H9 (cell line): ENCODE measurements around the gene HS3ST2. TPM values are rescaled to one million over a fixed set of nuclear protein-coding genes. Genes with fewer than 3 reads are reported as not detected.

Source experiments
- DNase-seq: peaks from one replicate; pipeline ENCODE4 v3.0.0-alpha.2; 2017
- H2AFZ ChIP-seq: one replicate; pipeline ENCODE4 v1.6.1; 2013; ENCODE audit warnings: mild to moderate bottlenecking, low read length, control low read depth, moderate library complexity
- H2AK5ac ChIP-seq: 2 replicates; pipeline ENCODE4 v1.6.1; 2013; ENCODE audit warnings: low read length, control low read depth, mixed read lengths; ENCODE audit not compliant: insufficient read length
- H2BK120ac ChIP-seq: one replicate; pipeline ENCODE4 v1.6.1; 2013; ENCODE audit warnings: low read depth, mild to moderate bottlenecking, low read length, control low read depth, inconsistent platforms; ENCODE audit not compliant: poor library complexity, severe bottlenecking
- H2BK12ac ChIP-seq: 2 replicates; pipeline ENCODE4 v1.6.1; 2013; ENCODE audit warnings: low read length, control low read depth, mixed read lengths, low read depth; ENCODE audit not compliant: insufficient read length
- H2BK15ac ChIP-seq: 2 replicates; pipeline ENCODE4 v1.6.1; 2013; ENCODE audit warnings: low read depth, low read length, control low read depth
- H2BK20ac ChIP-seq: one replicate; pipeline ENCODE4 v1.6.1; 2013; ENCODE audit warnings: low read depth, mild to moderate bottlenecking, low read length, control low read depth, inconsistent platforms; ENCODE audit not compliant: poor library complexity, severe bottlenecking
- H2BK5ac ChIP-seq: 2 replicates; pipeline ENCODE4 v1.6.1; 2013; ENCODE audit warnings: low read length, control low read depth, mixed read lengths; ENCODE audit not compliant: insufficient read length
- H3K14ac ChIP-seq: 2 replicates; pipeline ENCODE4 v1.6.1; 2013; ENCODE audit warnings: low read length, control low read depth; ENCODE audit not compliant: insufficient read depth
- H3K18ac ChIP-seq: 2 replicates; pipeline ENCODE4 v1.6.1; 2013; ENCODE audit warnings: low read depth, mild to moderate bottlenecking, mixed read lengths, low read length, control low read depth; ENCODE audit not compliant: insufficient read length
- H3K23ac ChIP-seq: 2 replicates; pipeline ENCODE4 v1.6.1; 2013; ENCODE audit warnings: low read length, control low read depth, mixed read lengths, low read depth; ENCODE audit not compliant: insufficient read length
- H3K23me2 ChIP-seq: 2 replicates; pipeline ENCODE4 v1.6.1; 2013; ENCODE audit warnings: low read depth, mild to moderate bottlenecking, mixed read lengths, low read length, control low read depth; ENCODE audit not compliant: insufficient read length, poor library complexity, severe bottlenecking
- H3K27ac ChIP-seq: 2 replicates; pipeline ENCODE4 v1.5.1; 2013; ENCODE audit warnings: low read length, control low read depth, mixed read lengths, low read depth; ENCODE audit not compliant: insufficient read length
- H3K27me3 ChIP-seq: 2 replicates; pipeline ENCODE4 v1.6.1; 2013; ENCODE audit warnings: low read length, control low read depth, inconsistent platforms; ENCODE audit not compliant: insufficient read depth
- H3K4ac ChIP-seq: 2 replicates; pipeline ENCODE4 v1.6.1; 2013; ENCODE audit warnings: low read depth, mild to moderate bottlenecking, control low read depth, inconsistent platforms, low read length, moderate library complexity
- H3K4me1 ChIP-seq: 2 replicates; pipeline ENCODE4 v1.6.1; 2013; ENCODE audit warnings: low read length, control low read depth, inconsistent platforms; ENCODE audit not compliant: insufficient read depth
- H3K4me2 ChIP-seq: 2 replicates; pipeline ENCODE4 v1.6.1; 2013; ENCODE audit warnings: low read length, control low read depth, mixed read lengths; ENCODE audit not compliant: insufficient read length, insufficient read depth
- H3K56ac ChIP-seq: 2 replicates; pipeline ENCODE4 v1.6.1; 2013; ENCODE audit warnings: low read depth, mild to moderate bottlenecking, mixed read lengths, low read length, control low read depth; ENCODE audit not compliant: insufficient read length
- H3K79me1 ChIP-seq: 2 replicates; pipeline ENCODE4 v1.6.1; 2013; ENCODE audit warnings: low read depth, mild to moderate bottlenecking, moderate library complexity, low read length, control low read depth, inconsistent platforms; ENCODE audit not compliant: insufficient read depth, poor library complexity, severe bottlenecking
- H3K79me2 ChIP-seq: 2 replicates; pipeline ENCODE4 v1.6.1; 2013; ENCODE audit warnings: low read length, control low read depth, inconsistent platforms; ENCODE audit not compliant: insufficient read depth
- H3K9ac ChIP-seq: 2 replicates; pipeline ENCODE4 v1.6.1; 2013; ENCODE audit warnings: low read length, control low read depth, mixed read lengths; ENCODE audit not compliant: insufficient read length; ENCODE audit errors: extremely low read depth
- H3K9me3 ChIP-seq: one replicate; pipeline ENCODE4 v1.6.1; 2013; ENCODE audit warnings: low read depth, low read length, inconsistent platforms; ENCODE audit not compliant: control insufficient read depth
- H3T11ph ChIP-seq: one replicate; pipeline ENCODE4 v1.6.1; 2013; ENCODE audit warnings: mild to moderate bottlenecking, low read length, control low read depth, inconsistent platforms
- H4K20me1 ChIP-seq: one replicate; pipeline ENCODE4 v1.6.1; 2013; ENCODE audit not compliant: control insufficient read depth, insufficient read length, insufficient read depth
- H4K5ac ChIP-seq: 2 replicates; pipeline ENCODE4 v1.6.1; 2013; ENCODE audit warnings: low read depth, mild to moderate bottlenecking, mixed read lengths, low read length, control low read depth; ENCODE audit not compliant: insufficient read length
- H4K8ac ChIP-seq: replicated peaks from 2 replicates; pipeline ENCODE4 v1.6.1; 2013; ENCODE audit warnings: low read length, control low read depth, mixed read lengths, low read depth; ENCODE audit not compliant: insufficient read length
- H4K91ac ChIP-seq: 2 replicates; pipeline ENCODE4 v1.6.1; 2013; ENCODE audit warnings: low read depth, mild to moderate bottlenecking, moderate library complexity, mixed read lengths, low read length, control low read depth; ENCODE audit not compliant: insufficient read length
- H3K27ac Mint-ChIP-seq, 3 experiments: 2 replicates in 2 of 3; 3 replicates in 1 of 3; pipeline ENCODE4 v1.8.0; 2020 to 2021; ENCODE audit warnings: mixed read lengths in 3 of 3, mild to moderate bottlenecking in 1 of 3, moderate library complexity in 1 of 3
- H3K27me3 Mint-ChIP-seq: 2 replicates; pipeline ENCODE4 v1.8.0; 2021; ENCODE audit warnings: low read depth, mild to moderate bottlenecking, moderate library complexity, mixed read lengths
- H3K36me3 Mint-ChIP-seq, 3 experiments: 2 replicates in 2 of 3; 3 replicates in 1 of 3; pipeline ENCODE4 v1.8.0; 2020 to 2021; ENCODE audit warnings: low read depth in 3 of 3, mixed read lengths in 3 of 3; ENCODE audit not compliant: insufficient read depth in 1 of 3
- H3K4me1 Mint-ChIP-seq, 2 experiments: 2 replicates each; pipeline ENCODE4 v1.8.0; 2020; ENCODE audit warnings: mixed read lengths in 2 of 2
- H3K4me3 Mint-ChIP-seq, 2 experiments: 2 replicates in 1 of 2; 3 replicates in 1 of 2; pipeline ENCODE4 v1.8.0; 2020 to 2021; ENCODE audit warnings: mild to moderate bottlenecking in 2 of 2, mixed read lengths in 2 of 2, moderate library complexity in 1 of 2
- H3K9me3 Mint-ChIP-seq, 2 experiments: 2 replicates in 1 of 2; 3 replicates in 1 of 2; pipeline ENCODE4 v1.8.0; 2020; ENCODE audit warnings: mild to moderate bottlenecking in 2 of 2, mixed read lengths in 2 of 2, moderate library complexity in 1 of 2
- WGBS: extraction: QIAGEN DNeasy Blood & Tissue Kit; methylation state at CpG from one replicate; pipeline ENCODE4 v1.1.7; 2013; ENCODE audit warnings: missing lambda C conversion rate, low lambda C conversion rate, mixed read lengths; ENCODE audit not compliant: insufficient read length; ENCODE audit errors: extremely low coverage; 5-methylcytosine and 5-hydroxymethylcytosine counted together
- total RNA-seq: library from RNA; stranded (reverse); gene quantifications from 2 replicates; pipeline ENCODE4 v1.2.1, GENCODE V29; 2021
- TF ChIP-seq, protein P1 (sequence below): fragments of 200-600 bp; sonication (generic); conservative IDR thresholded peaks from 3 replicates; pipeline ENCODE4 v1.8.0; 2021; ENCODE audit warnings: antibody characterized with exemption, mild to moderate bottlenecking

Gene HS3ST2
- total RNA-seq, 1 experiment from 2014 or later = 3.1 TPM

DNA sequence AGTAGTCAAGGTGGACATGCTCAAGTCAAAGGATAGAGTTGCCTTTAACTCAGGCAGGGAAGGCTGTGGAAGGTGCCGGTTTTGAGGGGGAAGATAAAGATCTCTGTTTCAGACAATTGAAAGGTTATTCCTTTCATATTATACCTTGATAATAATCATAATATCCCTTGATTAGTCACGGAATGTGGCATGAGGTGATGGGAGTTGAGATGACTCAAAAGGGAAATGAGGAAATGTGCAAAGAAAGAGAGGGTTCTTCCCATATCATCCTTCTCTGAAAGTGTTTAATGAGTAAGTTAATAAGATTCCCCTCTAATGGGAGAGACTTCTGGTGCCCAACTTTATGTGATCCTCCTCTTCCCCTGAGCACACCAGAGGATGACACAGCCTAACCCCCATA, 43.1 kb upstream of the HS3ST2 start:
- H4K20me1 ChIP-seq = no peaks in the 10 kb centered on the region
- no peak overlapping the region for H2AK5ac ChIP-seq
- Mint-ChIP-seq H3K27me3 (peaks cover 6% of the 10 kb centered on the region), H3K9me3 (no peaks in the 10 kb centered on the region), H3K4me1 (peaks cover 10 to 17% of the 10 kb centered on the region in 2 experiments), H3K36me3 (no peaks in the 10 kb centered on the region), H3K27ac (no peak overlapping the region), H3K4me3 (no peak overlapping the region)
- H4K5ac ChIP-seq = no peak overlapping the region
- H2AFZ ChIP-seq = no peak overlapping the region
- no CpG with 5 or more reads among the region's 2 CpGs for WGBS
- H3K4ac ChIP-seq = no peak overlapping the region
- no peak overlapping the region for H3K23ac ChIP-seq
- H3K27me3 ChIP-seq = no peaks in the 10 kb centered on the region
- no peak overlapping the region for H4K91ac ChIP-seq
- no peaks in the 10 kb centered on the region for H3K9me3 ChIP-seq
- no peaks in the 10 kb centered on the region for H3K4me1 ChIP-seq
- H4K8ac ChIP-seq = no peak overlapping the region
- no peak for DNase-seq
- TF ChIP-seq, protein P1, sequence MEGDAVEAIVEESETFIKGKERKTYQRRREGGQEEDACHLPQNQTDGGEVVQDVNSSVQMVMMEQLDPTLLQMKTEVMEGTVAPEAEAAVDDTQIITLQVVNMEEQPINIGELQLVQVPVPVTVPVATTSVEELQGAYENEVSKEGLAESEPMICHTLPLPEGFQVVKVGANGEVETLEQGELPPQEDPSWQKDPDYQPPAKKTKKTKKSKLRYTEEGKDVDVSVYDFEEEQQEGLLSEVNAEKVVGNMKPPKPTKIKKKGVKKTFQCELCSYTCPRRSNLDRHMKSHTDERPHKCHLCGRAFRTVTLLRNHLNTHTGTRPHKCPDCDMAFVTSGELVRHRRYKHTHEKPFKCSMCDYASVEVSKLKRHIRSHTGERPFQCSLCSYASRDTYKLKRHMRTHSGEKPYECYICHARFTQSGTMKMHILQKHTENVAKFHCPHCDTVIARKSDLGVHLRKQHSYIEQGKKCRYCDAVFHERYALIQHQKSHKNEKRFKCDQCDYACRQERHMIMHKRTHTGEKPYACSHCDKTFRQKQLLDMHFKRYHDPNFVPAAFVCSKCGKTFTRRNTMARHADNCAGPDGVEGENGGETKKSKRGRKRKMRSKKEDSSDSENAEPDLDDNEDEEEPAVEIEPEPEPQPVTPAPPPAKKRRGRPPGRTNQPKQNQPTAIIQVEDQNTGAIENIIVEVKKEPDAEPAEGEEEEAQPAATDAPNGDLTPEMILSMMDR = no peak
- no peak overlapping the region for H2BK120ac ChIP-seq
- H3K56ac ChIP-seq = no peak overlapping the region
- H3K27ac ChIP-seq = no peak overlapping the region
- no peak overlapping the region for H3K14ac ChIP-seq
- no peak overlapping the region for H2BK5ac ChIP-seq
- H2BK20ac ChIP-seq = no peak overlapping the region
- no peak overlapping the region for H3K9ac ChIP-seq
- no peak overlapping the region for H3K4me2 ChIP-seq
- no peaks in the 10 kb centered on the region for H3K79me2 ChIP-seq
- H3T11ph ChIP-seq = no peak overlapping the region
- no peak overlapping the region for H2BK12ac ChIP-seq
- no peak overlapping the region for H3K18ac ChIP-seq
- H2BK15ac ChIP-seq = no peak overlapping the region
- H3K79me1 ChIP-seq = no peaks in the 10 kb centered on the region
- no peaks in the 10 kb centered on the region for H3K23me2 ChIP-seq
